Right lung (tissue), 5 donors: Measurements from ENCODE around the gene SH3PXD2A. TPM values are rescaled to one million over a fixed set of nuclear protein-coding genes. Genes with fewer than 3 reads are reported as not detected.
A peak's percentile ranks its signal among the peaks of the same experiment; 100 is the strongest.

Experiments
- DNase-seq, 2 donors: peaks; one replicate each; pipeline ENCODE4 v3.0.0-alpha.2; 2013
- polyA plus RNA-seq, 5 donors: library from polyadenylated mRNA; unstranded; fragments of 120-200 nt; gene quantifications; one replicate each; pipeline versions ENCODE4 v1.2.1 to v1.2.3, GENCODE V29; 2013; ENCODE audit warnings: inconsistent platforms in 1 of 5, low replicate concordance in 1 of 5; ENCODE audit not compliant: insufficient read length in 5 of 5, insufficient read depth in 1 of 5

Gene SH3PXD2A
- polyA plus RNA-seq, 5 donors: 77.6 to 101 (median 84.0) TPM

DNA sequence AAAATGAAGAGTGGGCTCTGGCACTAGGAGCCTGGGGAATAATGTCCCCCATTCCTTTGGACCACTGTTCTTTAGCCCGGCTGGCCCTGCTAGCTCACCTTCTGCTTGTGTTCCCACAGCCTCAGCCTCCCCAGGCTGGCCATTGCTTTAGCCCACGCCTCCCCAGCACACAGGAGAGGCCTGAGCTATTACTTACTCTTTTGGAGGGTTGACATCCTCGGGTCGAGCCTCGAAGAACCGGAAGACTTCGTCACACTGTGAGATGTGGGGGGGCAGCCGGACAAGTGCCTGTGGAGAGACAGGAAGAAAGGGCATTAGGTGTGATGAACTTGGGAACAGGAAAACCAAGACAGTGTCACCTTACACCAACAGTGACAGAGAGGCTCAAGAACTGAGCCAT is 131.3 kb downstream of the SH3PXD2A start:
- DNase-seq: no peak

- no peak for DNase-seq
Observed at GRCh38 chr10:103723557-103723956, 131.8 kb downstream of the SH3PXD2A start.

- no peak for DNase-seq
Observed at GRCh38 chr10:103722632-103723031, 132.7 kb downstream of the SH3PXD2A start.

- no peak for DNase-seq
Observed at GRCh38 chr10:103720964-103721335, 134.4 kb downstream of the SH3PXD2A start.

- DNase-seq: no peak
Observed at GRCh38 chr10:103720328-103720963, 134.9 kb downstream of the SH3PXD2A start.

DNA sequence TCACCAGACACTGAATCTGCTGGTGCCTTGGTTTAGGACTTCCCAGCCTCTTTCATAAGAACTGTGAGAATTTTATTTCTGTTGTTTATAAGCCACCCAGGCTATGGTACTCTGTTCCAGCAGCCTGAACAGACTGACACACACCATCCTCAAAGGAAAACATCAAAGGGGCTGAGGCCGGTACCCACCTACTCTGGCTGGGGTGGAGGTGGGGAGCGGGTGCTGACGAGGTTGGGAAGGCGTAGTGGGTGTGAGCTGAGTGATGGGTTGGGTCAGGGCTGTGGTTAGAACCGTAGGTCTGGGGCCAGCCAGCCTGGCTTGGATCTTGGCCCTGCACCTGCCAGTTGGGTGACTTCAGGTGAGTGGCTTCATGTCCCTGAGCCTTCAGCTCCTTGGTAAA is 136.3 kb downstream of the SH3PXD2A start:
- DNase-seq: no peak

GRCh38 chr10:103718247-103718620 is 137.1 kb downstream of the SH3PXD2A start:
- no peak for DNase-seq

GRCh38 chr10:103717341-103718246 is 137.8 kb downstream of the SH3PXD2A start:
- no peak for DNase-seq

- peak in 1 of 2 donors; percentile 40 for DNase-seq
Observed at GRCh38 chr10:103716206-103717160, 138.9 kb downstream of the SH3PXD2A start.

- DNase-seq: no peak
Observed at GRCh38 chr10:103715430-103715829, 139.9 kb downstream of the SH3PXD2A start.

DNA sequence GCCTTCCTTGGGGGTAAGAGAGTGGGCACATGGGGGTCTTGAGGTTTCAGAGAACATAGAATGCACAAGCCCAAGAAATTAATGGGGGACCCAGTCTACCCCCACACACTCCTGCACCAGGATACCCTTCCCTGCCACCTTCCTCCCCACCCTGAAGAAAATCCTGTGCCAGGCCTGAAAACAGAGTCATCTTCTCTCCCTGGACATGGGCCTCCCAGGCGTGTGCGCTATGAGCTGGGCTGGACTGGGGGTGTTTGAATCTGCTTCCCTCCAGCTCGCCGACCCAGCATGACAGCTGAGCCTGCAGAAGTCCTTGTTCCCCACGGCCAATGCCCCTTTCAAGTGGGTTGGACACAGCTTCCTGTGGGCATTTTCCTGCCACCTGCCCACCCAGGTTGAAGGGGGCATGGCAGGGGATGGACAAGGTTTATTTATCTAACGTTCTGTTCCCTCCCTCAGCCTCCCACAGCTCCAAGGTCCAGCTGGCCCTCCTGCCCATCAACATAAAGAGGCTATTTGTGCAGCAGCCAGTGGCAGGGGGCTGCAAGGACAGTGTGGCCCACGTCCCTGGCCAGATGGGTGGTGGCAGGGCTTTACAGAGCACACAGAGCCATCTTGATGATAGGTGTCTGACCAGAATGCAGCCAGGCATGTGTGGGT is 141.0 kb downstream of the SH3PXD2A start:
- DNase-seq: no peak

GRCh38 chr10:103713676-103714075 is 141.7 kb downstream of the SH3PXD2A start:
- DNase-seq: no peak

DNA sequence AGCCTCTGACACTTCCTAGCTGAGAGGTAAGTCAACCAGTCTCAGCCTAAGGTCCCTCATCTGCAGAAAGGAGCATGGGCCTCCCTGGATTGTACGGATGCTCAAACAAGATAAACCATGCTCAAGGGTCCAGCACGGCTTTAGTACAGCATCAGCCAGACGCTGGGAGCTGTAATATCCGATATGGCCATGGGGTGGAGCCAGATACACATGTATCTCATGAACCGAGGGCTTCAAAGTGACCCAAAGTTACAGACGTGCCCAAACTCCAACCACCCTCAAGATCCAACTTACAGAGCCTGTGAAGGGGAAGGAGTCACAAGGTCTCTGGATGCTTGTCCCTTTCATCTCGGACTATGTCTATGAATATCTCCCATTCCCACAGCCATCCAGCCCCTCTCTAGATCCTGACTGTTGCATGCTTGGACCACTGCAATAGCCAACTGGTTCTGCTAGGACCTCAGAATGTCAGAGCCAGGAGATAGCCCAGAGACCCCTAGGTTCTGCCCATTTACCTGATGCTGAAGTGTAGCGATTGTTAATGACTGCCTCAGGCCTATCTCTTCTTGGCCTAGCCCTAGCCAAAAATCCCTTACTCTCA is 142.4 kb downstream of the SH3PXD2A start:
- peak; percentile 67 to 82 for DNase-seq

GRCh38 chr10:103712146-103712545 is 143.2 kb downstream of the SH3PXD2A start:
- DNase-seq: no peak

DNA sequence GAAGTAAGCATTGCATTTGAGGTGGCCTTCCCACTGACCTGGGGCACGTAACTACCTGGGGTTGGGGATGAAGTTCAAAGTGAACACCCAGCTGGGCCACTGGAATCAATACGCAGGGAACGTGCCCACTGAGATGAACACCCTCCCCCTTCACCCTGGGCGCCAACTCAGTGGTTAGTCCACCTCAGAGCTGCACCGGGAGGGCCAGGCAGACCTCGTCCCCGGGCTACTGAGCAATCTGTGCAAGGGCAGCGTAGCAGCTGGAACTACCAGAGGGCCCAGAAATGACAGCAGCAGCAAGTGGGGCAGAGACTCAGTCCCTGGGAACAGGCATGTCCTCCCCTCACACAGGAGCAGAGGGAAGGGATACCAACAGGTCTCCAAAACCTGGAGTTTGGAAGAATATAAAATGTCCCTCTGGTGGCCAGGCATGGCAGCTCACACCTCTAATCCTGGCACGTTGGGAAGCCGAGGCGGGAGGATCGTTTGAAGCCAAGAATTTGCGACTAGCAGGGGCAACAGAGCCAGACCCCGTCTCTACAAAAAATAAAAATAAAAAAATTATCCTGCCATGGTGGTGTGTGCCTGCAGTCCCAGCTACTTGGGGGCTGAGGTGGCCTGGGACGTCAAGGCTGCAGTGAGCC is 143.9 kb downstream of the SH3PXD2A start:
- DNase-seq: no peak

GRCh38 chr10:103710490-103710889 is 144.9 kb downstream of the SH3PXD2A start:
- DNase-seq: no peak

DNA sequence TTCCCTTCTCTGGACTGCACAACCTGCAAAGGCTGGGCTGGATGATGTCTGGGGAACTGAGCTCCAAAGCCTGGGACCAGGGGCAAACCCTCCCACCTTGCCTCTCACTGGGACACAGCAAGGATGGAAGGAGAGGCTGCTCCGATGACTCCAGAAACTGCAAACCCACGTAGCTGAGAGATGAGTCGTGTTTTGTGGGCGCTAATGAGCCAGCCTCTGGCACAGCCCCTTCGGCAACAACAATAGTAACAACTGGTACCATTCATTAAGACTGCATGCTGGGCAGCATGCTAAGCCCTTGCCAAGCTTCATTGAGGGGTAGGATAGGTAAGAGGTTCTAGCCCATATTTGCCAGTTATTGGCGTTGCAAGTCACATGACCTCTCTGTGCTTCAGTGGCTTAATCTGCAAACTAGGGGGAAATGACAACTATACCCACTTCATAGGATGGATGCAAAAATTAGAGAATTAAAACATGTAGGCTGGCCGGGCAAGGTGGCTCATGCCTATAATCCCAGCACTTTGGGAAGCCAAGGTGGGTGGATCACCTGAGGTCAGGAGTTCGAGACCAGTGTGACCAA is 145.9 kb downstream of the SH3PXD2A start:
- DNase-seq: no peak

DNA sequence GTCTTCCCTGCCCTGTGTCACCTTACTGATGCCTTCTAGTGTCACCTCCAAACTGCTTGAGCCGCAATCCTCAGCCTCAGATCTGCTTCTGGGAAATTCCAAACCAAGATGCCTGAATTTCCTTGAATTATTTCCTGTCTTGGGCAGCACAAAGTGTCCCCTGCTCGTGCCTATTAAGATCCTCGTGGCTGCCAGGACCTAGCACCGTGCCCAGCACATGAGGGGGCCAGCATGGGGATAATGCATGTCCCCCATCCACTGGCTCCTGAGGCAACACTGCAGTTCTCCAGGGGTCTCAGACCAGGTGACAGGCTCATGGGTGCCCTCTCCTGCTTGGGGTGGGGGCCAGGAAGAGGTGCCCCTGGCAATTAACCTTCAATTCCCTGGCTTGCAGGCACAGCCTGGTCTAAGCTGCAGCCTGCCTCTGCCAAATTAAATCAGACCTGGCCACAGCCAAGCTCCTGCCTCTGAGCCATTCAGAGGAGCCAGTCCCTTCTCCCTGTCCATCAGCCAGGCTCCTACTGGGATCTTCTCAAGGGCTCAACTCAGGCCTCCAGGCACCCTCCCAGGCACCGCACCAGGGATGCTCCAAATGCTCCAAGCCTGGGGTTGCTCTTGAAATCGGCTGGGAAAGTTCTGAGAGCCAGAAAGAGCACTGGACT is 146.6 kb downstream of the SH3PXD2A start:
- DNase-seq: no peak

GRCh38 chr10:103707956-103708626 is 147.3 kb downstream of the SH3PXD2A start:
- no peak for DNase-seq
